CD4-positive, alpha-beta T cell treated with Interferon alpha-2 for 1 hour (primary cell): Measurements from ENCODE around the gene APBB3.
A peak's percentile ranks its signal among the peaks of the same experiment; 100 is the strongest.
"Not testable (repeated sequence)": the region's sequence is repeated elsewhere in the genome, so short reads cannot be mapped to it uniquely, and the experiment has no call there.

Experiments used
- DNase-seq, 2 donors: peaks; one replicate each; pipeline ENCODE4 v3.0.0-alpha.2; 2020 to 2022

APBB3 gene

GRCh38 chr5:140564196-140565023 is at the start of gene APBB3, which contains the start of gene SLC35A4:
Gene APBB3, minus strand, starts transcription at chr5:140564598. Its CDS starts 353 bp downstream, at chr5:140564245.
Gene SLC35A4, plus strand, starts transcription at chr5:140564828. Its CDS starts 2,342 bp downstream, at chr5:140567170.
- DNase-seq = peak; percentile 99

- DNase-seq = no peak
Observed at GRCh38 chr5:140611020-140611521, 46.7 kb upstream of the APBB3 start.

- DNase-seq = peak in 1 of 2 donors; percentile 54
Observed at GRCh38 chr5:140609126-140609525, 44.7 kb upstream of the APBB3 start.

- DNase-seq = no peak
Observed at GRCh38 chr5:140608722-140609121, 44.3 kb upstream of the APBB3 start.

GRCh38 chr5:140607031-140607430 is 42.6 kb upstream of the APBB3 start:
- no peak for DNase-seq

GRCh38 chr5:140605879-140606278 is 41.5 kb upstream of the APBB3 start:
- no peak for DNase-seq

- DNase-seq = no peak
Observed at GRCh38 chr5:140603734-140604133, 39.3 kb upstream of the APBB3 start.

- not testable (repeated sequence) for DNase-seq
Observed at GRCh38 chr5:140603446-140603698, 39.0 kb upstream of the APBB3 start.

- DNase-seq = peak in 1 of 2 donors; percentile 18
Observed at GRCh38 chr5:140602147-140602546, 37.7 kb upstream of the APBB3 start.

GRCh38 chr5:140600096-140600495 is 35.7 kb upstream of the APBB3 start:
- no peak for DNase-seq

GRCh38 chr5:140598836-140599235 is 34.4 kb upstream of the APBB3 start:
- no peak for DNase-seq

GRCh38 chr5:140596321-140596741 is 31.9 kb upstream of the APBB3 start:
- no peak for DNase-seq

- peak; percentile 16 to 53 for DNase-seq
Observed at GRCh38 chr5:140595538-140596300, 31.3 kb upstream of the APBB3 start.

- no peak for DNase-seq
Observed at GRCh38 chr5:140594169-140594568, 29.8 kb upstream of the APBB3 start.

- DNase-seq = not testable (repeated sequence)
Observed at GRCh38 chr5:140593070-140593469, 28.7 kb upstream of the APBB3 start.

GRCh38 chr5:140591747-140592372 is 27.5 kb upstream of the APBB3 start:
- DNase-seq = no peak

GRCh38 chr5:140590861-140591260 is 26.5 kb upstream of the APBB3 start:
- DNase-seq = no peak

GRCh38 chr5:140588311-140589070 is 24.1 kb upstream of the APBB3 start:
- DNase-seq = no peak

- no peak for DNase-seq
Observed at GRCh38 chr5:140587495-140587894, 23.1 kb upstream of the APBB3 start.

GRCh38 chr5:140579188-140579747 is 14.9 kb upstream of the APBB3 start:
- not testable (repeated sequence) for DNase-seq

- no peak for DNase-seq
Observed at GRCh38 chr5:140576776-140577201, 12.4 kb upstream of the APBB3 start.

GRCh38 chr5:140575309-140575708 is 10.9 kb upstream of the APBB3 start:
- peak in 1 of 2 donors; percentile 50 for DNase-seq
